Stimulated activated CD4-positive, alpha-beta T cell treated with anti-CD3 and anti-CD28 coated beads, TNF-alpha, amount 100 ng/mL, for 48 hours (primary cell): Measurements from ENCODE around the gene KLF1.
A peak's percentile ranks its signal among the peaks of the same experiment; 100 is the strongest.
"Not testable (repeated sequence)": the region's sequence is repeated elsewhere in the genome, so short reads cannot be mapped to it uniquely, and the experiment has no call there.

ENCODE experiments used
- DNase-seq, 3 donors: peaks; one replicate each; pipeline ENCODE4 v3.0.0-alpha.2; 2020; ENCODE audit warnings: low read depth in 3 of 3

The KLF1 gene

DNA sequence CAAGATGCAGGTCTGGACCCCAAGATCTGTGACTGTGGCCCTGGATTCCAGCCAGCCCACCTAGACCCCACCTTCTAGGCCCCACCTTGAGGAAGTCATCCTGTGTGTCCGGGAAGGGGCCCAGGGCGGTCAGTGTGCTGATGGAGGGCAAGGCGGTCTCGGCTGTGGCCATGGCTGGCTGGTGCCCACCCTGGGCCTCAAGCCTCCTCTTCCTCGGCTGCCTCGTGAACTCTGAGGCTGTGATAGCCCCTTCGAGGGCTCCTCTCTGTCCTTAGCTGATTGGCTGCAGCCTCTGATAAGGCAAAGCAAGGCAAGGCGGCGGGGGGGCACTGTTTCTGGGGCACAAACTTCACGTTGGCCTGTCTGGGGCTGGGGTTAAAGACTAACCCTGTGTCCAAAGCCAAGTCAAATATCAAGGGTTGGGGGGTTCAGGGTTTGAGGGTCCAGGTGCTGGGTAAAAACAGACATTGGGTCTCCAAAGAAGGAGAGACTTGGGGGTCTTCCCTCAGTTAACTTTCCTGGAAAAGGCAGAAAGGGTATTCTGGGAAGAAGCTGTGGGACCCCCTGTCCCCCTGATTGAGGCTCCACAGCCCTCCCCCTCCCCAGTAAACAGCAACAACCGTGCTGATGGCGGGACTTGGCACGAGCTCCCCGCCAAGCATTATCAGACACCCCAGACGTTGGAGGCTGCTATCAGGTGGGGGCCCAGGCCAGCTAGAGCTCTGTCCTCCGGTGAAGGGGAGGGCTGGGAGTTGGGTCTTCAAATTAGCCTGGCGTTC lies at the start of gene KLF1:
Gene KLF1, minus strand, starts transcription at position 233 of the 779 bp plus-strand sequence. Its CDS starts 61 bp downstream, at position 172.
- DNase-seq, result no peak

DNA sequence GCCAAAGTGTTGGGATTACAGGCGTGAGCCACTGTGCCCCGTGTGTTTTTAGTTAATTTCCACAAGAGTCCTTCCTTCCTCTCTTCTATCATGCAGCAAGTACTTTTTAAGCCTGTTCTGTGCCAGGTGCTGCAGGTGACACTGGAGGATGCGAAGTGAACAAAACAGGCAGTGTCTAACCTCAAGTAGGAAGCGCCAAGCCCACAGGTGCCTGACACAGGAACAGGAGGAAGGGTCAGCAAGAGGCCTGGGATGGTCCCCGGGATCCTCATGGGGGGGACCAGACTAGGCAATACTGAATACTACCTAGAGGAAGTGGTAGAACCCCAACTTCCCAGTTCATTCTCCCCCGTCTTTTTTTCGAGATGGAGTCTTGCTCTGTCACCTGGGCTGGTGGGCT lies 49.6 kb upstream of the KLF1 start:
- no peak for DNase-seq

DNA sequence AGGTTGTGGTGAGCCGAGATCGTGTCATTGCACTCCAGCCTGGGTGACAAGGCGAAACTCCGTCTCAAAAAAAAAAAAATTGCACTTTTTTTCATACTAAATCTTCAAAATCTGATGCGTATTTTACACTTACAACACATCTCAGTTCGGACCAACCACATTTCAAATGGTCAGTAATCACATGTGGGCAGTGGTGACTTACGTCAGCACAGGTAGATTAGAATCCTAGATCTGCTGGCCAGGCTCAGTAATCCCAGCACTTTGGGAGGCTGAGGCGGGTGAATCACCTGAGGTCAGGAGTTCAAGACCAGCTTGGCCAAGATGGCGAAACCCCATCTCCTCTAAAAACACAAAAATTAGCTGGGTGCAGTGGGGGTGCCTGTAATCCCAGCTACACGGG lies 48.1 kb upstream of the KLF1 start:
- DNase-seq, result no peak

GRCh38 chr19:12933287-12934072 lies 46.5 kb upstream of the KLF1 start, which contains the start of gene FARSA:
TSS of gene FARSA (minus strand) at chr19:12933711. CDS start at chr19:12933696, 15 bp downstream.
- DNase-seq, result peak; percentile 80 to 90 (median 87)

- DNase-seq, result no peak
Observed at GRCh38 chr19:12932392-12933286, 45.6 kb upstream of the KLF1 start.

DNA sequence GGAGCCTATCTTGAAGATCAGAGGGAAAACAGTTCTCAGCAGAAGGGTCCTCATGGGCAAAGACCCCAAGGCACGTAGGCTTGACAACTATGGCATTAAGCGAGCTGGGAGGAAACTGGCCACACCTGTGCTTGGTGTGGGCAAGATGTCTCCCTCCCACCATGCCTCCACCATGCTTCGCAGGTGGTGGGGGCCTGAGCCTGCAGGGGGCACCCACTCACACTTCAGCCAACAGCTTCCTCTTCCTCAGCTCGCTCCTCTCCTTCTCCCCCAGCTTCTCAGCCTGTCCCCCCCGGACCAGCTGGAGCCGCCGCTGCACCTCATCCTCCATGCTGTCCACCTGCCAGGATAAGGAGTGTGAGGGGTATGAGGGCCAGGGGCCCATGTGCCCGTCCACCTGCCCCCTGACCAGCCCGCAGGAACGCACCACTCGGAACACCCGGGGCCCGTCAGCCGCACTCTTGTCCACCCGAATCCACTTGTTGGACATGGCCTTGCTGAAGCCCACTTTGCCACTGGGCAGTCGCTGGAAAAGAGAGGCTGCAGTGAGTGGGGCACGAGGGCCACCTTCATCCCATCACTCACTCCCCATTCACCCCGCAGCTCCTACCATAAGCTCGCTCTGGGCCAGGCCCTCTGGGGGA lies 43.1 kb upstream of the KLF1 start:
- no peak for DNase-seq

DNA sequence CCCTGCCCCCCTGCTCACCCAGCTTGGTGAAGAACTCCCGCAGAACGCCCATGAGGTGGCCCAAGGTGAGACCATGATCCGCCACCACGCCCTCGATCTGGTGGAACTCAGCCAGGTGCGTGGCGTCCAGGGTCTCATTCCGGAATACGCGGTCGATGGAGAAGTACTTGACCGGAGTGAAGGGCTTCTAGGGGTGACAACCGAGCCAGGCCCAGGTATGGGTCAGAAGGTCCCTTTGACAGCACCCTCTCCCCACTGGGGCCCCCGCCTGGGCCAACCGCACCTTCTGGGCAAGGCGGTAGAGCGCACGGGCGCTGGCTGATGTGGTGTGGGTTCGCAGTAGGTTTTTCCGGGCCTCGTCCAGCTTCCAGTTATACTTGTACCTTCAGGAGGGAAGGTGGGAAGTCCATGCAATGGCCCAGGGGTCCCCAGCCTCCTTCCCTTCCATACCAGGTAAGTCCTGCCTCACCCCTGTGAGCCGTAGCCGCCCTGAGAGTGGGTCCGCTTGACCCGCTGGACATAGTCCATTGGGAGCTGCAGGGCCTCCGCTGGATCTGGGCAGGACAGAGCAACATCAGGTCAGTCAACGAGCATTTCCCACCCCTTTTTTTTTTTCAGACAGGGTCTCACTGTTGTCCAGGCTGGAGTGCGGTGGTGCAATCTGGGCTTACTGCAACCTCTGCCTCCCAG lies 37.8 kb upstream of the KLF1 start:
- DNase-seq, result no peak

GRCh38 chr19:12922959-12923358 lies 36.0 kb upstream of the KLF1 start:
- no peak for DNase-seq

DNA sequence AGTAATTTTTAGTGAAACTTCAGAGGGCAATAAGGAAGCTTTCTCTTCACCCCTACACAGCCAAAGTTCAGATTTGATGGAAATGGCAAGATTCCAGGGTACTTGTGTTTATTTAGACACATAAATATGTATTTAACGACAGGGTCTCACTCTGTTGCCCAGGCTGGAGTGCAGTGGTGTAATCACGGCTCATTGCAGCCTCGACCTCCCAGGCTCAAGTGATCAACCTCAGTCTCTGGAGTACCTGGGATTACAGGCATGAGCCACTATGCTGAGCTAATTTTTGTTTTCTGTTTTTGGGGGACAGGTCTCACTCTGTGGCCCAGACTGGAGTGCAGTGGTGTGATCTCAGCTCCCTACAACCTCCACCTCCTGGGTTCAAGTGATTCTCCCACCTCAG lies 34.0 kb upstream of the KLF1 start:
- no peak for DNase-seq

DNA sequence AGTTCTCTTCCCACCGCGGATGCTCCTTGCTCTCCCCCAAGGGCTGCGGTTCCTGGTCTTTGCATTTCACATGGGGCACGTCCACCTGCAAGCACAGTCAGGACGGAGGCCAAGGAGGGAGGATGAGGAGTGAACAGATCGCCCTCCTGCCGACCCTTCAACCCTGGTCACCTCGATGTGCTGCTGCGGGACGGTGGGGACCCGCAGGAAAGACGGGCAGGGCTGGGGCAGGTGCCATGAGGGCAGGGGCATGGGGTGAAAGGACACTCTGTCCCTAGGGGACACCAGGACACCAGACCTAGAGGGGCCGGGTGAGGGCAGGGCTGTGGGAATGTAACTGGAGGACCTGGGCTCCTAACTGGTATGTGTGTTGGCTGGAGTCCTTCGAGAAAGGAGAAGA lies 31.3 kb upstream of the KLF1 start:
- DNase-seq, result no peak

DNA sequence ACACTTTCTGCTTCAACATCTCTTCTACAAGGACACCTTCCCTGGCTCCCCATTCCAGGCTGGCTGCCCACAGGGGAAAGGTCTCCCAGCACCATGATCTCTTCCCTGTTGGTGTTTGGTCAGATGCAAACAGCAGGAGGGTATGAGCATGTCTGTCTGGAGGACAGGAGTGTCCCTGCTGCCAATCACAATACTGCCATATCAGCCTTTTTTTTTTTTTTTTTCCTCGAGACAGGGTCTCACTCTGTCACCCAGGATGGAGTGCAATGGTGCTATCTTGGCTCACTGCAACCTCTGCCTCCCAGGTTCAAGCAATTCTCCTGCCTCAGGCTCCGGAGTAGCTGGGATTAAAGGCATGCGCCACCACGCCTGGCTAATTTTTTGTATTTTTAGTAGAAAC lies 28.9 kb upstream of the KLF1 start:
- DNase-seq, result not testable (repeated sequence)

DNA sequence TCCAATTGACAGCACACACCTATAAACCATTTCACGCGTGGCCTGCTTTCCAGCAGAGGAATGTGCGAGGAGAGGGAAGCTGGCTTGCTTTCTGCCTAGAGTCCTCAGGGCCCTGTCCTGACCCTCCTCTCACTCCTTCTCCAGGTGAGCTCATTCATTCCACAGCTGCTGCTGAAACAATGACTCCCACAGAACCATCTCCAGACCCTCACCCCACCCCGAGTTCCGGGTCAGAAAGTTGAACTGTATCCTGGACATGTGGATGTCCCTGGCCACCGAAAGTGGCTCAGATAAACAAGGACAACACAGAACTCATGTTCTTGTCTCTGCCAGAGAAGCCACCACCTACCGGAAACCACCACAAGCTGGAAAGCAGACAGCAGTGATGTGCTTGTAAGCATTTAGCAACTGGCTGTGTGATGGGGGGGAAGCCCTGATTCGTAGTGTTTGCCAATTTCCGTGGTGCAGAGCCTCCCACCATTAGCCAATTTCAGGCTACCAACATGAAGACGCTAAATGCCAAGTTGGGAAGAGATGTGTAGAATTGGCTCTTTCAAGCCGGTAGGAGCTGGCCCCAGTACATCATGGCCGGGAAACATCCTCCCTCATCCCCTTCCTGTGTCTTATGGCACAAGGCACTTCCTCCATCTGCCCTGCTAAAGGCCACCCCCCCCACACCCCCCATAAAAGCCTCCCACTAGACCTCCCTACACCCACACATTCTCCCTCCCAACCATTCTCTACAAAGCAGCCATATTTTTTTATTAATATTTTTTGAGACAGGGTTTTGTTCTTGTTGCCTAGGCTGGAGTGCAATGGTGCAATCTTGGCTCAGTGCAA lies 27.1 kb upstream of the KLF1 start:
- no peak for DNase-seq

DNA sequence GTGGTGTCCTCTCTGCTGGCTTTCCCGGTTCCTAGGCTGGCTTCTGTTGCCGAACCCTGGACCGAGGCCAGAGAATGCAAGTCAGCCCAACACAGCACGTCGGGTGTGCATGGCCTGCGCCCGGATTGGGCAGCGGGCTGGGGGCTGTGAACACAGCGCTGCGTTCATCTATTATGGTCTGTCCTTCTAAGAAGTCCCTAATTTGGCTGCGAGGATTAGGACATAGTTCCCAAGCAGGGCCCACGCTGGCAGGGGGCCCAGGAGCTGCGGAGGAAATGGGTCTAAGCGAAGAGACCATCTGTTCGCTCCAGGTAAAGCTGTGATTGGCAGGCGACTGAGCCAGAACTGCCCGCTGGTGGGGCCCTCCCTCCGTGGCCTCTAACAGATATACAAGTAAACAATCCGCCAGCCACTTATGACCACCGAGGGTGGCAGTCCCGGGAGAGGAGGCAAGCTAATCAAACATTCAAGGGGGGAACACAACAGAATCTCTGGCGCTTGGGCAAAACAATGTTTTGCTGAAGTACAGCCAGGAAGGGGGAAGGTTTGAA lies 26.1 kb upstream of the KLF1 start:
- no peak for DNase-seq

GRCh38 chr19:12912571-12912970 lies 25.6 kb upstream of the KLF1 start:
- no peak for DNase-seq

DNA sequence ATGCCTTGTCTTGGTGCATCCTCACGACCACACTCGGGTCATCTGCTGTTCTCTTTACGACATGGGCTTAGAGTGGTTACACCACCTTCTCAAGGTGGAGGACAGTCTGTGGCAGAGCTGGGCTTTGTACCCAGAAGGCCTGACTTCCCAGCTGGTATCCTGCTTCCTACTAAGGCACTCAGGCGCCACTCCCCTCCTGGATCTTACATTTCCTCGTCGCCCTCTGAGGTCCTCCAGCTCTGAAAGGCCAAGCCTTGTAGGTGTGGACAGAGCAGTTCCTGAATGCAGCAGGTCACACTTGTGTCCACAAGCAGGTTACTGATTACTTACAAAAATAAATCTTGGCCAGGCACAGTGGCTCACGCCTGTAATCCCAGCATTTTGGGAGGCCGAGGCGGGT lies 20.2 kb upstream of the KLF1 start:
- no peak for DNase-seq

DNA sequence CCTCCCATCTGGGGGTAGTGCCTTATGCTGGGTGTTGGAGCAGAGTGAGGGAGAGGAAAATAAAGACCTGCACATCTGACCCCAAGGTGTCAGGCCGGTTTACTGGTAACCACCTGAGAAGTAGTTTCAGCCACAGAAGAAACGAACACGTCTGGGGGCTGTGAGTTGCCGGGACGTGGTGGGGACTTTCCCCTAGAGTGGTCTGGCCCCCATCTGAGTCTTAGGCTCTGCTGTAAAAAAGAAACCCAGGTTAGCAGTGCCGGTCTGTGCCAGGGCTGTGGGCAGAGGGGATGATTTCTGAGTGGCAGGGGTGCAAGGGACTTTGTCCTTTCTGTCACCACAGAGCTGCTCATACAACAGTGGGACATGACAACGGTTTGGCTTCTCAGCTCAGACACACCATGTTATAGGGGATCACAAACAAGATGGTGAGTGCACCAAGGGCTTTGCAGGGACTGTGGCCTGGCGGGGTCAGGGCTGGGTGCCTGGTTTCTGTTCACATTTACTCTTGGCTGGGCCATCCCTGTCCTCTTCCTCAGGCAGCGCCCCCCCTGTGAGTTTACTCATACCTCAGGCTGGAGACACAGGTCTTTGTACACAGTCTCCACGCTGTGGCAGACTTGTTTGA lies 13.0 kb upstream of the KLF1 start:
- no peak for DNase-seq

GRCh38 chr19:12896460-12896859 lies 9.5 kb upstream of the KLF1 start:
- DNase-seq, result no peak

GRCh38 chr19:12893582-12893981 lies 6.6 kb upstream of the KLF1 start:
- no peak for DNase-seq

DNA sequence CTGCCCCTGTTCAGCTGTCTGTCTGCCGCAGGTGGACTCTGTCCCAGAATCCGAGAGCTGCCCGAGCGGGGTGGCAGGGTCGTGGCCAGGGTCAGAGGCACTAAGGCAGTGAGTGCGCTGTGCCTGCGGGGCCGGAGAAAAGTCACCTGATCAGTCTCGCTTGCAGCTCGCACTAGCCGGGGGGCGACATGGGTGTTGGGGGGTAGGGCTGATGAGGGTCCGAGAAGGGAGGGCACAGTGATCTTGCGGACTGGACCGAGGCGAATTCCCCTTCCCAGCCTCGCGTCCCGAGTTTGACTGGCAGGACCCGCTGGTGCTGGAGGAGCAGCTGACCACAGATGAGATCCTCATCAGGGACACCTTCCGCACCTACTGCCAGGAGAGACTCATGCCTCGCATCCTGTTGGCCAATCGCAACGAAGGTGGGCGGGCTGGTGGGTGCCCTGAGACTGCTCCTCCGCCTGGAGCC lies 4.6 kb upstream of the KLF1 start:
- DNase-seq, result no peak
